RWPE2 (cell line): ENCODE results near the gene LRP1B.

Experiments used
- ATAC-seq: fragments of 200-7000 bp; cut with Tn5 transposase; 3 replicates; pipeline ENCODE4 v1.9.1; 2021; ENCODE audit warnings: low read depth
- DNase-seq: peaks from one replicate; pipeline ENCODE4 v3.0.0-alpha.2; 2020; ENCODE audit warnings: low spot score
- H3K27ac ChIP-seq: fragments of 450-650 bp; 2 replicates; pipeline ENCODE4 v1.5.1; 2017; ENCODE audit warnings: mild to moderate bottlenecking; ENCODE audit not compliant: poor library complexity, severe bottlenecking
- H3K27me3 ChIP-seq: fragments of 250-450 bp; sonication (Bioruptor Pico); 2 replicates; pipeline ENCODE4 v1.5.1; 2021; ENCODE audit warnings: mild to moderate bottlenecking, moderate library complexity; ENCODE audit not compliant: insufficient read depth, poor library complexity, severe bottlenecking
- H3K36me3 ChIP-seq: fragments of 250-450 bp; sonication (Bioruptor Pico); 2 replicates; pipeline ENCODE4 v1.5.1; 2020; ENCODE audit warnings: low read depth, mild to moderate bottlenecking, moderate library complexity
- H3K4me1 ChIP-seq: fragments of 250-450 bp; sonication (Bioruptor Pico); 2 replicates; pipeline ENCODE4 v1.5.1; 2021; ENCODE audit warnings: mild to moderate bottlenecking, moderate library complexity; ENCODE audit not compliant: insufficient read depth, poor library complexity, severe bottlenecking
- H3K4me3 ChIP-seq: fragments of 250-450 bp; sonication (Bioruptor Pico); 2 replicates; pipeline ENCODE4 v1.5.1; 2021; ENCODE audit warnings: mild to moderate bottlenecking, moderate library complexity; ENCODE audit not compliant: severe bottlenecking
- H3K9me3 ChIP-seq: fragments of 250-450 bp; sonication (Bioruptor Pico); 2 replicates; pipeline ENCODE4 v1.5.1; 2021; ENCODE audit warnings: mild to moderate bottlenecking, moderate library complexity; ENCODE audit not compliant: severe bottlenecking
- TF ChIP-seq, protein P1 (sequence below): fragments of 450-650 bp; IDR thresholded peaks from one replicate; pipeline ENCODE4 v1.5.1; 2017; ENCODE audit warnings: mild to moderate bottlenecking, moderate library complexity; ENCODE audit not compliant: poor library complexity, severe bottlenecking

The LRP1B gene

DNA sequence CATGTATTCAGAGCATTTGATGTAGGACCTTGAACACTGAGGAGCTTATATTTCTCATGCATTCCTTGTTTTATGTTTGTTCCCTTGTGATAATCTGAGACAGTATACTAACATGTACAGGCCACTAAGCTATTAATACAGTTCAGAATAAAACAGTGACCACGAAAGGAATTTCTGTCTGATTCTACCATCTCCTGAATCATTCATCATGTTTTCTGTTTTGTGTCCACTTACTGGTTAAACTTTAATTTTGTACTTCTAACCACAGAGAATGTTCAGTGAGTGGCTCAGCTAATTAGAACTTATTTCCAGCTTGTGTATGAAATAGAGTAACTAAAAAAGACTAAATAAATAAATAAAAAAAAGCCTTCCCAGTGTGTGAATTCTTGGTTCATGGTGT, 110.4 kb downstream of the LRP1B start:
- H3K4me1 ChIP-seq, result no peaks in the 10 kb centered on the region

DNA sequence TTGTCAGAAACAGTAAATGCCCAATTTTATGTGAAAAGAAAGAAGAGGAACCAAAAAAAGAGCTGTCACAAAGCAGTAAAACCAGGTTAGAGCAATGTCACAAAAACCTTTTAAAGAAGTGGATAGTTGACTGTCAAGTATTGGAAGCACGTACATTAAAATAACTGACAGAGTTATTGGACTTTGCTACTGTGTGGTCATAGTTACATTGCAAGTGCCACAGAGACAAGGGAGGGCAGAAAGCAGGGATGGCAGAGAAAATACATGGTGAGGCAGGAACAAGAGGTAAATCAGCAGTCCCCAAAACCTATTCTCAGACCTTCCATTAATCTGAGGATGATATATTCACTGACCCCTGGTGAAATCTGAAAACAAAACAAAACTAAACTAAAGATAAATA, 116.3 kb downstream of the LRP1B start:
- Histone ChIP-seq H3K36me3 (no peaks in the 10 kb centered on the region), H3K4me3 (no peak overlapping the region), H3K27ac (no peak overlapping the region), H3K4me1 (no peaks in the 10 kb centered on the region), H3K9me3 (no peaks in the 10 kb centered on the region), H3K27me3 (no peaks in the 10 kb centered on the region)
- ATAC-seq, result no peak
- TF ChIP-seq, protein P1, sequence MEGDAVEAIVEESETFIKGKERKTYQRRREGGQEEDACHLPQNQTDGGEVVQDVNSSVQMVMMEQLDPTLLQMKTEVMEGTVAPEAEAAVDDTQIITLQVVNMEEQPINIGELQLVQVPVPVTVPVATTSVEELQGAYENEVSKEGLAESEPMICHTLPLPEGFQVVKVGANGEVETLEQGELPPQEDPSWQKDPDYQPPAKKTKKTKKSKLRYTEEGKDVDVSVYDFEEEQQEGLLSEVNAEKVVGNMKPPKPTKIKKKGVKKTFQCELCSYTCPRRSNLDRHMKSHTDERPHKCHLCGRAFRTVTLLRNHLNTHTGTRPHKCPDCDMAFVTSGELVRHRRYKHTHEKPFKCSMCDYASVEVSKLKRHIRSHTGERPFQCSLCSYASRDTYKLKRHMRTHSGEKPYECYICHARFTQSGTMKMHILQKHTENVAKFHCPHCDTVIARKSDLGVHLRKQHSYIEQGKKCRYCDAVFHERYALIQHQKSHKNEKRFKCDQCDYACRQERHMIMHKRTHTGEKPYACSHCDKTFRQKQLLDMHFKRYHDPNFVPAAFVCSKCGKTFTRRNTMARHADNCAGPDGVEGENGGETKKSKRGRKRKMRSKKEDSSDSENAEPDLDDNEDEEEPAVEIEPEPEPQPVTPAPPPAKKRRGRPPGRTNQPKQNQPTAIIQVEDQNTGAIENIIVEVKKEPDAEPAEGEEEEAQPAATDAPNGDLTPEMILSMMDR, result no peak
- no peak for DNase-seq

More for the DNA sequence above, 110.4 kb downstream of the LRP1B start:
- Histone ChIP-seq H3K4me3 (no peak overlapping the region), H3K36me3 (no peaks in the 10 kb centered on the region), H3K27ac (no peak overlapping the region), H3K27me3 (no peaks in the 10 kb centered on the region), H3K9me3 (no peaks in the 10 kb centered on the region)
- TF ChIP-seq, protein P1, result no peak
- no peak for ATAC-seq
- no peak for DNase-seq

DNA sequence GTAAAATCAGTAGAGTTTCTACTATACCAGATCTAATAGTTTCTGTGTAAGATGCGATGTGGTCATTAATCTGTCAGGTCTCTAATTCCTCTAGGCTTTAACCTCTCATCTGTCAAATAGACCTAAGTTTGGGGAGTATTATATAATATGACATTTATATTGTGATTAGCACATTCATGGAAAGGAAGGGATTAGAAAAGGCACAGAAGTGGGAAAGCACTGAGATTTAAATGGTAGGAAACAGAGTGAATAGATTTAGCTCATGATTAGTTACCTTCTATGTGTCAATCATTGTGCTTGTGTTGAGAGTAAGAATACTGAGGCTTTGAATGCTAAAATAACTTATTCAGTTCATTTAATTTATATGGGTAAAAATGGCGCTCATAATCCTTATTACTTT, 118.0 kb downstream of the LRP1B start:
- Histone ChIP-seq H3K9me3 (no peaks in the 10 kb centered on the region), H3K27me3 (no peaks in the 10 kb centered on the region), H3K36me3 (no peaks in the 10 kb centered on the region), H3K4me1 (no peaks in the 10 kb centered on the region), H3K27ac (no peak overlapping the region), H3K4me3 (no peak overlapping the region)
- DNase-seq (no peak), ATAC-seq (no peak)
- TF ChIP-seq, protein P1, result no peak

DNA sequence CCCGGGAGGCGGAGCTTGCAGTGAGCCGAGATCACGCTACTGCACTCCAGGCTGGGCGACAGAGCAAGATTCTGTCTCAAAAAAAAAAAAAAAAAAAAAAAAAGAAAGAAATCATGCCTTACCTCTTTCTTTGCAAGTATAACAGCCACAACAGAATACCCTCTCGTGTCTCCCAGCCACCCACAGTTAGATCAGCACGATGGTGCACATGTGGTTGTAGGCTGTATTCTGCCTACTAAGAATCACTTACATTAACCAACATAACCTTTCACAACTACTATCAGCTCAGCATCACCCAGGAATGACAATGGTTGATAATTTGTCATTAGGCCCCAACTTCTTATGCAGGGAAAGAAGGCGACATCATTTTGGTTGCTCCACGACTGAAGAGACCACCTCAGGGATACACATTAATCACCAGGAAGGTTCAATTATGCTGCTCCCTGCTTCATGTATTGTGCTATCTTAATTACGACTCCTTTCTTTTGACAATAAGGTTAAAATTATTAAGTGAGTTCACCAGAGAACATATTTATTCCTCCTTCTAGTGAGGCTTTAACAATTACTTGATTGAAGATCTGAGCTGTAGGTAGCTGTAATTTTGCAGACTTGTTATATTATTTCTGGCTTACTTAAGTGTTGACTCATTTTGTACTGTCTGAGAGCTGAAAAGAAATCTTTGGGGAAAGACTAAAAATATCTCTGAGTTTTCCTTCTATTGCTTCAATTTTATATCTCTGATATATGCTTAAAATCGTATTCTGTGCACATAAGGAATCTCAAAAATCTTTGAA, 120.1 kb downstream of the LRP1B start:
- no peak overlapping the region for H3K4me3 ChIP-seq
- no peak for ATAC-seq
- no peak overlapping the region for H3K27ac ChIP-seq
- DNase-seq, result no peak
- H3K36me3 ChIP-seq, result no peaks in the 10 kb centered on the region
- no peaks in the 10 kb centered on the region for H3K27me3 ChIP-seq
- no peaks in the 10 kb centered on the region for H3K4me1 ChIP-seq
- TF ChIP-seq, protein P1, result no peak
- H3K9me3 ChIP-seq, result peaks cover 2% of the 10 kb centered on the region

DNA sequence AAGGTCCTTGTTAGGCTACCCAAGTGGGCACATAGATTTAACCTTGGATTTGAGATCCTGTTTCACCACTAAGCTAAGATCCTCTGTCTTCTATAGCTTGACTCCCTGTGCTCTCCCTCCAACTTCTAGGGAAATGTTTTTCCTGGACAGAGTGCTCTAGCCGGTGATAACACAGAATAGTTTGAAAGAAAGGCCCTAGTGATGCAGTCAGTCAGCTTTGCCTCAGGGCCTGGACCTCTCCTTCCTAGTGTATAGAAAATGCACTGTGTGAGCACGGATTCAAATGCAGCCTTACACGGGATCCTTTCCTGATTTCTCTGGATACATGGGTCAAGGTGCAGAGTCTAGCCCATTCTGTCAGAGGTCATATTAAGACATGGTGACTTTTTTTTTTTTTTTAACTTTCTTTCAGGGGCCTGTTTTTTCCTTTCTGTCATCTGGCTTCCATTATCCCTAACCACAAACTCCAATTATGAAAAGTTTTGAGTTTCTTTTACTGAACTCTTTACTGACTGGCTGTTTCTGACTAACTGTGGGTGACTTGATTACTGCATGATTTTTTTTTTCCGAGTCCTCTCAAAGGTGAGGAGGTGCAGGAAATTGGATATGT, 122.6 kb downstream of the LRP1B start:
- TF ChIP-seq, protein P1, result no peak
- H3K27ac ChIP-seq, result no peak overlapping the region
- no peak overlapping the region for H3K4me3 ChIP-seq
- ATAC-seq, result no peak
- H3K27me3 ChIP-seq, result no peaks in the 10 kb centered on the region
- no peaks in the 10 kb centered on the region for H3K36me3 ChIP-seq
- DNase-seq, result no peak
- peaks cover 2% of the 10 kb centered on the region for H3K9me3 ChIP-seq
- H3K4me1 ChIP-seq, result no peaks in the 10 kb centered on the region
